PFSK-1 (cell line): Measurements from ENCODE around the gene TAS2R9.

Experiments
- FOXP2 ChIP-seq: optimal IDR thresholded peaks from 2 replicates; pipeline ENCODE3; 2011; ENCODE audit warnings: borderline replicate concordance, control low read depth, inconsistent platforms; ENCODE audit not compliant: insufficient read depth; ENCODE audit errors: extremely low read length, extremely low read depth
- POLR2AphosphoS5 ChIP-seq: IDR thresholded peaks from 2 replicates; pipeline ENCODE4 v1.6.1; 2012; ENCODE audit warnings: low read depth, mild to moderate bottlenecking, control low read depth, low read length, moderate library complexity
- SIN3A ChIP-seq: IDR thresholded peaks from 2 replicates; pipeline ENCODE4 v1.6.1; 2012; ENCODE audit warnings: mild to moderate bottlenecking, low read length, moderate library complexity, borderline replicate concordance; ENCODE audit not compliant: insufficient read depth
- TAF1 ChIP-seq: IDR thresholded peaks from 2 replicates; pipeline ENCODE4 v1.6.1; 2012; ENCODE audit warnings: low read length, control low read depth, borderline replicate concordance; ENCODE audit not compliant: insufficient read depth
- TF ChIP-seq, protein P1 (sequence below), 2 experiments: IDR thresholded peaks; 2 replicates each; pipeline versions ENCODE4 v1.6.1 to v1.8.0; 2011 to 2012; ENCODE audit warnings: low read depth in 2 of 2, low read length in 2 of 2, control low read depth in 1 of 2, inconsistent platforms in 1 of 2, mild to moderate bottlenecking in 1 of 2, moderate library complexity in 1 of 2; ENCODE audit not compliant: insufficient read depth in 1 of 2

Gene TAS2R9

DNA sequence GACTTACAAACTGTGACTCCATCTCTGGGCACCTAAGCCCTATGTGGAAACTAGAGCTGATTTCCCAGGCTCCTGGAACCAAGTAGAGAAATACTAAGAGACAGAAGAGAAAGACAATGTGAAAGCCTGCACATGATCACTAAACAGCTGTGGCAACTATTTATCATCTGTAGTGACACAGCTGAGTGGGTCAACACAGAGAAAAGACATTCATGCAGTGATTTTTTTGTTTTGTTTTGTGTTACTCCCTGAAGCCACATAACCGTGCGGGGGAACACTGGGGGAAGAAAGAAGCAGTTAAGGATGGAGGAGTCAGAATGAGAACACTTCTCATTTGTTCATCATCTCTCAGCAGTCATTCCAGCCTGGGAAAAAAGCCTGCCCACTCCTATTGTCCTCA is 37.8 kb upstream of the TAS2R9 start:
- TF ChIP-seq FOXP2 (no peak), SIN3A (no peak), TAF1 (no peak), POLR2AphosphoS5 (no peak)
- TF ChIP-seq, protein P1, sequence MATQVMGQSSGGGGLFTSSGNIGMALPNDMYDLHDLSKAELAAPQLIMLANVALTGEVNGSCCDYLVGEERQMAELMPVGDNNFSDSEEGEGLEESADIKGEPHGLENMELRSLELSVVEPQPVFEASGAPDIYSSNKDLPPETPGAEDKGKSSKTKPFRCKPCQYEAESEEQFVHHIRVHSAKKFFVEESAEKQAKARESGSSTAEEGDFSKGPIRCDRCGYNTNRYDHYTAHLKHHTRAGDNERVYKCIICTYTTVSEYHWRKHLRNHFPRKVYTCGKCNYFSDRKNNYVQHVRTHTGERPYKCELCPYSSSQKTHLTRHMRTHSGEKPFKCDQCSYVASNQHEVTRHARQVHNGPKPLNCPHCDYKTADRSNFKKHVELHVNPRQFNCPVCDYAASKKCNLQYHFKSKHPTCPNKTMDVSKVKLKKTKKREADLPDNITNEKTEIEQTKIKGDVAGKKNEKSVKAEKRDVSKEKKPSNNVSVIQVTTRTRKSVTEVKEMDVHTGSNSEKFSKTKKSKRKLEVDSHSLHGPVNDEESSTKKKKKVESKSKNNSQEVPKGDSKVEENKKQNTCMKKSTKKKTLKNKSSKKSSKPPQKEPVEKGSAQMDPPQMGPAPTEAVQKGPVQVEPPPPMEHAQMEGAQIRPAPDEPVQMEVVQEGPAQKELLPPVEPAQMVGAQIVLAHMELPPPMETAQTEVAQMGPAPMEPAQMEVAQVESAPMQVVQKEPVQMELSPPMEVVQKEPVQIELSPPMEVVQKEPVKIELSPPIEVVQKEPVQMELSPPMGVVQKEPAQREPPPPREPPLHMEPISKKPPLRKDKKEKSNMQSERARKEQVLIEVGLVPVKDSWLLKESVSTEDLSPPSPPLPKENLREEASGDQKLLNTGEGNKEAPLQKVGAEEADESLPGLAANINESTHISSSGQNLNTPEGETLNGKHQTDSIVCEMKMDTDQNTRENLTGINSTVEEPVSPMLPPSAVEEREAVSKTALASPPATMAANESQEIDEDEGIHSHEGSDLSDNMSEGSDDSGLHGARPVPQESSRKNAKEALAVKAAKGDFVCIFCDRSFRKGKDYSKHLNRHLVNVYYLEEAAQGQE (IDR thresholded peaks at IDR 0.05; ENCODE audit: insufficient read depth in 1 of 2, low read depth in 2 of 2, low read length in 2 of 2), result no peak

DNA sequence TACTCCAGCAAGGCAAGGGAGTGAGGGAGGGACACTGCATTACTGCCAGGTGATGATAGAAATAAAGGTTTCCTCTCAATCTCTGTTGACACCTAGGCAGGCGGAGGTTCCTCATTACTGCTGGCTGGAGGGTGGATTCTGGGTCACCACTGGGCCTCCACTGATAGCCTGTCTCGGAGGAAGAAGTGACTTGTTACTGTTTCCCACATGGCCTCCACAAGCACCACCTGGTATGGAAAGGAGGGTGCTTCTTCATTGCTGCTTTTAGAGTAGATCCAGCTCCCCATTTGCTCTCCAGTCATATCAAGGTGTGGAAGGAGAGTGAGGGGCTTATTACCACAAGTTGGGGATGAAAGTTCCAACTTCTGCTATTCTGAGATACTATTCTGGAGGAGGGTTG is 32.9 kb upstream of the TAS2R9 start:
- TF ChIP-seq, protein P1 (IDR thresholded peaks at IDR 0.05; ENCODE audit: insufficient read depth in 1 of 2, low read depth in 2 of 2, low read length in 2 of 2), result no peak
- no peak for TF ChIP-seq POLR2AphosphoS5
- TF ChIP-seq TAF1, result no peak
- TF ChIP-seq SIN3A, result no peak
- TF ChIP-seq FOXP2, result no peak

DNA sequence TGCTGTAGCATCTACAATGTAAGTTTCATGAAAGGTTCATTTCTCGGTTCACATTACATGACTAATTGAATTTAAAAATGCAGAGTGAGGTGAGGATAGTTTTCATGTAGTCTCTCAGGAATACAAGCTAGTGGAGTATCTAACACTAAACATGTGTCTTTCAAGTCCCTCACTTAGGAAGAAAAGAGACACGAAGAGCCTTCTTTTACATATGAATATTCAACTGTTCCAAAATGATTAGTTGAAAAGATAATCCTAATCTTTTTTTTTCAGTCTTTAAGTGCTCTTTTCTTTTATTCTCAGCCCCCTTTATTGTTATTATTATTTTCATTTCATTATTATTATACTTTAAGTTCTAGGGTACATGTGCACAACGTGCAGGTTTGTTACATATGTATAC is 28.5 kb upstream of the TAS2R9 start:
- TF ChIP-seq FOXP2 (no peak), POLR2AphosphoS5 (no peak), TAF1 (no peak), SIN3A (no peak)
- TF ChIP-seq, protein P1 (IDR thresholded peaks at IDR 0.05; ENCODE audit: insufficient read depth in 1 of 2, low read depth in 2 of 2, low read length in 2 of 2), result no peak

DNA sequence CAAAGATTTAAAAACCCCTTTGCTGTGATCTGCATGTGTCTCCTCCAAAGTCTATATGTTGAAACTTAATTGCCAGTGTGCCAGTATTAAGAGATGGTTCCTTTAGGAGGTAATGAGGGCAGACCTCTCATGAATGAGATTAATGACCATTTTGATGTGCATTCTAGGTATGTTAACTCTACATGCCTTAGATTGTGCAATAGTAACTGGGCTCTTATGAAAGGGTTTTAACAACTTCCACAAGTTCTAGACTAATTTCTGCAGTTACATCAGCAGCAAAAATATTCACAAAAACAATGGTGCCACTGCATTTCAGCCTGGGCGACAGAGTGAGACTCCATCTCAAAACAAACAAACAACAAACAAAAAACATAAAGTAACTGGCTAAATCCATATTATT is 20.0 kb upstream of the TAS2R9 start:
- TF ChIP-seq FOXP2, result no peak
- TF ChIP-seq, protein P1 (IDR thresholded peaks at IDR 0.05; ENCODE audit: insufficient read depth in 1 of 2, low read depth in 2 of 2, low read length in 2 of 2), result no peak
- no peak for TF ChIP-seq POLR2AphosphoS5
- TF ChIP-seq TAF1, result no peak
- no peak for TF ChIP-seq SIN3A

DNA sequence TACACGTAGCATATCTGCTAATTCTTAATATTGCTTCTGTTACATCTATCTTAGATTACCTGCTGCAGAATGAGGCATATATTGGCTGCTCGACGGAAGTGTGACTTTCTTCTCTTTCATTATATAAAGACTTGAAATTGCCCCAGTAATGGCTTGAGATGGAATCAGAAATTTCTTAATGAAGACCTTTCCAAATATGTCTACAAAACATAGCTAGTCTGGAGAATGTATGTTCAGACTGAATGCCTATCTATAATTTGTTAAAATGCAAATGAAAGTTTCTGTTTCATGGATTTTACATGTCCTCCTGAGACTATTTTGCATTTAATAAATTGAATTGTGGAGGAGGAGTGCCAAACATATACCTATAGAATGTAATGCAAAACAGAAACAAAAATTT is 16.3 kb upstream of the TAS2R9 start, which contains the start of gene TAS2R10:
TAS2R10 (minus strand) TSS at position 101 of the 400 bp plus-strand sequence; CDS start at position 12, 89 bp downstream.
- TF ChIP-seq SIN3A, result no peak
- no peak for TF ChIP-seq FOXP2
- TF ChIP-seq TAF1, result no peak
- no peak for TF ChIP-seq POLR2AphosphoS5
- TF ChIP-seq, protein P1 (IDR thresholded peaks at IDR 0.05; ENCODE audit: insufficient read depth in 1 of 2, low read depth in 2 of 2, low read length in 2 of 2), result no peak
